Testis (tissue), 2 donors: Measurements from ENCODE around the gene GDF3.

Experiments
- CTCF ChIP-seq, 3 experiments: fragments of 450-650 bp in 2 of 3; fragments of 200-600 bp in 1 of 3; sonication (generic) in 1 of 3; IDR thresholded peaks; one replicate each; pipeline ENCODE4 v1.5.1; 2016 to 2019; ENCODE audit warnings: antibody characterized with exemption in 3 of 3, mild to moderate bottlenecking in 2 of 3, moderate library complexity in 1 of 3
- POLR2A ChIP-seq: fragments of 450-650 bp; IDR thresholded peaks from one replicate; pipeline ENCODE4 v1.6.1; 2017; ENCODE audit warnings: antibody characterized with exemption, mild to moderate bottlenecking, moderate library complexity

GRCh38 chr12:7716381-7716780 is 20.8 kb upstream of the GDF3 start:
- no peak for TF ChIP-seq POLR2A
- no peak for TF ChIP-seq CTCF (IDR thresholded peaks at IDR 0.05)
